ENCODE results near the gene PREP. TPM values are rescaled to one million over a fixed set of nuclear protein-coding genes. Genes with fewer than 3 reads are reported as not detected.

The PREP gene
- total and polyA plus RNA-seq, 2 of the 8 experiments (the other 6 are each of a cell fraction or from before 2014, with no cell fraction given), result 26.8 to 70.0 TPM

GRCh38 chr6:105445481-105445880 lies 42.6 kb upstream of the PREP start (continued):
- no peak for TF ChIP-seq SP4 (IDR thresholded peaks at IDR 0.05; ENCODE audit: low read length)

- no peak overlapping the region for H3K9ac ChIP-seq (replicated peaks in 1 of 4; ENCODE audit: extremely low read depth in 1 of 4, low read depth in 3 of 4, low read length in 3 of 4)
- no peak overlapping the region for H3K27ac ChIP-seq (ENCODE audit: low read depth, low read length)
- CTCF ChIA-PET (ENCODE audit: partially characterized antibody), result interaction anchor here (1.1 kb wide), 1 partner anchor 13 kb away, joined by 4 read pairs; no protein-coding TSS in a partner anchor
- no peak overlapping the region for H3K4me3 ChIP-seq (ENCODE audit: extremely low read depth in 1 of 4, insufficient read depth in 2 of 4, low read depth in 3 of 4, low read length in 4 of 4)
- H2BK20ac ChIP-seq (ENCODE audit: low read length), result no peak overlapping the region
- no peak overlapping the region for H2AK5ac ChIP-seq (ENCODE audit: low read depth, low read length)
- H3K23me2 ChIP-seq (ENCODE audit: low read depth, low read length), result no peaks in the 10 kb centered on the region
- H3K4me1 ChIP-seq (replicated peaks in 1 of 4; ENCODE audit: control insufficient read depth in 3 of 4, insufficient read depth in 4 of 4, low read length in 3 of 4), result no peaks in the 10 kb centered on the region
- 95% methylated on average over 6 of the region's 6 CpGs; no CpG with 5 or more reads in 1 of the 2 experiments for WGBS, 2 experiments (ENCODE audit: extremely low coverage in 1 of 2, insufficient coverage in 1 of 2, insufficient read length in 1 of 2, insufficient replicate concordance in 2 of 2, low coverage in 1 of 2, low lambda C conversion rate in 2 of 2, missing lambda C conversion rate in 1 of 2)
- H2BK120ac ChIP-seq (replicated peaks; ENCODE audit: low read depth, low read length), result no peak overlapping the region
- H2BK5ac ChIP-seq (ENCODE audit: low read depth, low read length), result no peak overlapping the region
- no peak overlapping the region for H3K18ac ChIP-seq (ENCODE audit: extremely low read depth, low read length)
- no peaks in the 10 kb centered on the region for H3K36me3 ChIP-seq (ENCODE audit: control insufficient read depth in 2 of 4, insufficient read depth in 4 of 4, low read length in 3 of 4)
- TF ChIP-seq RFX5 (IDR thresholded peaks at IDR 0.05; ENCODE audit: borderline replicate concordance, low read depth, low read length), result no peak
- no peak for TF ChIP-seq KDM5A (IDR thresholded peaks at IDR 0.05; ENCODE audit: low read length)
- TF ChIP-seq ATF2 (IDR thresholded peaks at IDR 0.05; ENCODE audit: low read length), result no peak
- TF ChIP-seq BACH1 (IDR thresholded peaks at IDR 0.05; ENCODE audit: low read length), result no peak
- FAIRE-seq (no peak), DNase-seq (ENCODE audit: low read depth in 1 of 2, low spot score in 2 of 2) (no peak)
- no peaks in the 10 kb centered on the region for H3K9me3 ChIP-seq (ENCODE audit: insufficient read depth in 2 of 2, low read depth in 1 of 2, low read length in 1 of 2)
- no peaks in the 10 kb centered on the region for H4K20me1 ChIP-seq (replicated peaks in 1 of 2; ENCODE audit: control insufficient read depth in 1 of 2, insufficient read depth in 2 of 2, low read length in 2 of 2)
- no peak overlapping the region for H2BK15ac ChIP-seq (ENCODE audit: low read length)
- no peak overlapping the region for H3K4me2 ChIP-seq (ENCODE audit: insufficient read depth in 1 of 2, low read depth in 2 of 2, low read length in 2 of 2)
- H3K4ac ChIP-seq (replicated peaks; ENCODE audit: insufficient read length, low read depth, low read length), result no peak overlapping the region
- H3K79me1 ChIP-seq (ENCODE audit: low read depth, low read length), result no peaks in the 10 kb centered on the region
- POLR2A ChIA-PET (ENCODE audit: partially characterized antibody), result no interaction called here
- H3K23ac ChIP-seq (ENCODE audit: insufficient read length), result no peak overlapping the region
- H2AFZ ChIP-seq (ENCODE audit: low read length), result no peak overlapping the region
- no peak overlapping the region for H3K14ac ChIP-seq (ENCODE audit: insufficient read length)
- no peak overlapping the region for H4K91ac ChIP-seq (replicated peaks; ENCODE audit: insufficient read length, low read length)
- no peaks in the 10 kb centered on the region for H3K27me3 ChIP-seq (replicated peaks in 1 of 4; ENCODE audit: control insufficient read depth in 3 of 4, extremely low read depth in 1 of 4, insufficient read depth in 3 of 4, low read length in 3 of 4)
- H3K79me2 ChIP-seq (ENCODE audit: control insufficient read depth in 1 of 2, insufficient read depth in 2 of 2, low read length in 2 of 2), result no peaks in the 10 kb centered on the region
- no peak overlapping the region for H4K8ac ChIP-seq (ENCODE audit: extremely low read depth, insufficient read depth, low read length)
- no peak overlapping the region for H3K56ac ChIP-seq (replicated peaks; ENCODE audit: insufficient read length, low read depth, low read length)
- H2BK12ac ChIP-seq (ENCODE audit: low read depth, low read length), result no peak overlapping the region
- no peak overlapping the region for H4K5ac ChIP-seq (ENCODE audit: insufficient read length, low read depth, low read length)
Observed at GRCh38 chr6:105443941-105444340, 41.1 kb upstream of the PREP start.

All from H1 (cell line).